Measurements from ENCODE around the gene IPO5. TPM values are rescaled to one million over a fixed set of nuclear protein-coding genes. Genes with fewer than 3 reads are reported as not detected.
"Not testable (repeated sequence)": the region's sequence is repeated elsewhere in the genome, so short reads cannot be mapped to it uniquely, and the experiment has no call there.

IPO5 gene
- total RNA-seq, 2 experiments from 2014 or later: 96.9 to 117 TPM

- ChIA-PET POLR2A (no interaction called here), CTCF (no interaction called here)
- no peak overlapping the region for H3K4me3 Mint-ChIP-seq
- H3K9me3 Mint-ChIP-seq: no peaks in the 10 kb centered on the region
- no peak overlapping the region for H3K27ac Mint-ChIP-seq
- H3K27me3 Mint-ChIP-seq: peaks cover 4% of the 10 kb centered on the region
- no peaks in the 10 kb centered on the region for H3K4me1 Mint-ChIP-seq
- H3K36me3 Mint-ChIP-seq (ENCODE audit: low read depth): no peaks in the 10 kb centered on the region
- DNase-seq: no peak
Measured at GRCh38 chr13:97935071-97935470, 18.4 kb upstream of the IPO5 start.

- CTCF ChIA-PET: interaction anchor here (0.6 kb wide), 1 partner anchor 147 kb away, joined by 7 read pairs; no protein-coding TSS in a partner anchor
- Mint-ChIP-seq H3K9me3 (no peaks in the 10 kb centered on the region), H3K27me3 (peaks cover 2% of the 10 kb centered on the region), H3K27ac (no peak overlapping the region), H3K36me3 (ENCODE audit: low read depth) (no peaks in the 10 kb centered on the region), H3K4me1 (no peaks in the 10 kb centered on the region), H3K4me3 (no peak overlapping the region)
- POLR2A ChIA-PET: no interaction called here
- DNase-seq: no peak
Measured at GRCh38 chr13:97936036-97936435, 17.4 kb upstream of the IPO5 start.

GRCh38 chr13:97938706-97939475 is 14.6 kb upstream of the IPO5 start:
- ChIA-PET POLR2A (no interaction called here), CTCF (no interaction called here)
- Mint-ChIP-seq H3K9me3 (no peaks in the 10 kb centered on the region), H3K27me3 (peaks cover 2% of the 10 kb centered on the region), H3K4me3 (no peak overlapping the region), H3K36me3 (ENCODE audit: low read depth) (no peaks in the 10 kb centered on the region), H3K27ac (no peak overlapping the region), H3K4me1 (no peaks in the 10 kb centered on the region)
- DNase-seq: no peak

GRCh38 chr13:97944396-97945029 is 9.0 kb upstream of the IPO5 start:
- H3K36me3 Mint-ChIP-seq (ENCODE audit: low read depth): no peaks in the 10 kb centered on the region
- no peak overlapping the region for H3K4me3 Mint-ChIP-seq
- H3K4me1 Mint-ChIP-seq: no peaks in the 10 kb centered on the region
- no peak for DNase-seq
- H3K27me3 Mint-ChIP-seq: no peaks in the 10 kb centered on the region
- ChIA-PET POLR2A (interaction anchor here (0.6 kb wide), 1 partner anchor 225 kb away, joined by 3 read pairs; no protein-coding TSS in a partner anchor), CTCF (no interaction called here)
- H3K27ac Mint-ChIP-seq: no peak overlapping the region
- H3K9me3 Mint-ChIP-seq: no peaks in the 10 kb centered on the region

GRCh38 chr13:97945342-97945741 is 8.1 kb upstream of the IPO5 start:
- H3K4me1 Mint-ChIP-seq: no peaks in the 10 kb centered on the region
- no peaks in the 10 kb centered on the region for H3K27me3 Mint-ChIP-seq
- H3K27ac Mint-ChIP-seq: no peak overlapping the region
- ChIA-PET POLR2A (no interaction called here), CTCF (no interaction called here)
- no peaks in the 10 kb centered on the region for H3K9me3 Mint-ChIP-seq
- no peaks in the 10 kb centered on the region for H3K36me3 Mint-ChIP-seq (ENCODE audit: low read depth)
- DNase-seq: no peak
- no peak overlapping the region for H3K4me3 Mint-ChIP-seq

GRCh38 chr13:97945792-97946419 is 7.6 kb upstream of the IPO5 start:
- ChIA-PET POLR2A (no interaction called here), CTCF (interaction anchor here (1.0 kb wide), 1 partner anchor 13 kb away, joined by 3 read pairs; no protein-coding TSS in a partner anchor)
- H3K9me3 Mint-ChIP-seq: no peaks in the 10 kb centered on the region
- H3K27me3 Mint-ChIP-seq: no peaks in the 10 kb centered on the region
- H3K4me3 Mint-ChIP-seq: no peak overlapping the region
- H3K27ac Mint-ChIP-seq: no peak overlapping the region
- no peak for DNase-seq
- H3K4me1 Mint-ChIP-seq: no peaks in the 10 kb centered on the region
- H3K36me3 Mint-ChIP-seq (ENCODE audit: low read depth): no peaks in the 10 kb centered on the region

GRCh38 chr13:97946951-97947588 is 6.4 kb upstream of the IPO5 start:
- no peaks in the 10 kb centered on the region for H3K27me3 Mint-ChIP-seq
- H3K36me3 Mint-ChIP-seq (ENCODE audit: low read depth): no peaks in the 10 kb centered on the region
- no peak for DNase-seq
- ChIA-PET POLR2A (no interaction called here), CTCF (interaction anchor here (0.6 kb wide), 1 partner anchor 803 kb away, joined by 3 read pairs; no protein-coding TSS in a partner anchor)
- no peaks in the 10 kb centered on the region for H3K4me1 Mint-ChIP-seq
- H3K27ac Mint-ChIP-seq: no peak overlapping the region
- no peak overlapping the region for H3K4me3 Mint-ChIP-seq
- H3K9me3 Mint-ChIP-seq: no peaks in the 10 kb centered on the region

GRCh38 chr13:97948041-97948440 is 5.4 kb upstream of the IPO5 start:
- no peaks in the 10 kb centered on the region for H3K27me3 Mint-ChIP-seq
- H3K27ac Mint-ChIP-seq: no peak overlapping the region
- H3K9me3 Mint-ChIP-seq: no peaks in the 10 kb centered on the region
- ChIA-PET POLR2A (no interaction called here), CTCF (interaction anchor here (0.7 kb wide), 1 partner anchor 295 kb away, joined by 5 read pairs; no protein-coding TSS in a partner anchor)
- no peaks in the 10 kb centered on the region for H3K36me3 Mint-ChIP-seq (ENCODE audit: low read depth)
- H3K4me1 Mint-ChIP-seq: no peaks in the 10 kb centered on the region
- no peak overlapping the region for H3K4me3 Mint-ChIP-seq
- no peak for DNase-seq

GRCh38 chr13:97949316-97949715 is 4.2 kb upstream of the IPO5 start:
- DNase-seq; H3K9me3 Mint-ChIP-seq; H3K4me3 Mint-ChIP-seq; POLR2A ChIA-PET; H3K36me3 Mint-ChIP-seq (ENCODE audit: low read depth); H3K27me3 Mint-ChIP-seq; CTCF ChIA-PET; H3K27ac Mint-ChIP-seq; H3K4me1 Mint-ChIP-seq: not testable (repeated sequence)

GRCh38 chr13:97951376-97951775 is 2.1 kb upstream of the IPO5 start:
- Mint-ChIP-seq H3K4me1 (no peaks in the 10 kb centered on the region), H3K9me3 (no peaks in the 10 kb centered on the region), H3K27ac (no peak overlapping the region)

GRCh38 chr13:97952831-97953230 is 644 bp upstream of the IPO5 start:
- H3K9me3 Mint-ChIP-seq; POLR2A ChIA-PET; DNase-seq; H3K27ac Mint-ChIP-seq; H3K36me3 Mint-ChIP-seq (ENCODE audit: low read depth); H3K4me1 Mint-ChIP-seq; H3K27me3 Mint-ChIP-seq; H3K4me3 Mint-ChIP-seq: not testable (repeated sequence)
- CTCF ChIA-PET: interaction anchor here (1.0 to 1.5 kb wide), 2 partner anchors 11 to 12 kb away, joined by 4 to 5 read pairs; no protein-coding TSS in a partner anchor

More at GRCh38 chr13:97951376-97951775, 2.1 kb upstream of the IPO5 start:
- ChIA-PET CTCF (no interaction called here), POLR2A (no interaction called here)
- Mint-ChIP-seq H3K27me3 (no peaks in the 10 kb centered on the region), H3K4me3 (no peak overlapping the region), H3K36me3 (ENCODE audit: low read depth) (no peaks in the 10 kb centered on the region)
- no peak for DNase-seq

- no peak overlapping the region for H3K27ac Mint-ChIP-seq
- no peaks in the 10 kb centered on the region for H3K4me1 Mint-ChIP-seq
- no peak overlapping the region for H3K4me3 Mint-ChIP-seq
- H3K36me3 Mint-ChIP-seq (ENCODE audit: low read depth): no peaks in the 10 kb centered on the region
- no peaks in the 10 kb centered on the region for H3K9me3 Mint-ChIP-seq
- ChIA-PET POLR2A (no interaction called here), CTCF (no interaction called here)
- DNase-seq: no peak
- peaks cover 8% of the 10 kb centered on the region for H3K27me3 Mint-ChIP-seq
Measured at GRCh38 chr13:97961340-97961739, 7.9 kb downstream of the IPO5 start.

- Mint-ChIP-seq H3K4me1 (no peaks in the 10 kb centered on the region), H3K27ac (no peak overlapping the region), H3K4me3 (no peak overlapping the region), H3K27me3 (peaks cover 12% of the 10 kb centered on the region), H3K9me3 (no peaks in the 10 kb centered on the region), H3K36me3 (ENCODE audit: low read depth) (no peaks in the 10 kb centered on the region)
- ChIA-PET POLR2A (no interaction called here), CTCF (interaction anchor here (1.4 kb wide), 1 partner anchor 10 kb away, joined by 4 read pairs; the partner anchor contains the start of gene IPO5)
- no peak for DNase-seq
Measured at GRCh38 chr13:97962887-97963286, 9.4 kb downstream of the IPO5 start.

Data from activated CD4-positive, alpha-beta T cell treated with anti-CD3 and anti-CD28 coated beads, Interleukin-2, amount 10 ng/mL, durations not matched to agents 7 days and 5 days (primary cell).